ENCODE measurements around the gene ATP5F1B. TPM values are rescaled to one million over a fixed set of nuclear protein-coding genes. Genes with fewer than 3 reads are reported as not detected.
A peak's percentile ranks its signal among the peaks of the same experiment; 100 is the strongest.

Gene ATP5F1B
- total and polyA plus RNA-seq, 2 of the 13 experiments (the other 11 are each of a cell fraction or from before 2014, with no cell fraction given), result 1,051 to 1,180 TPM

GRCh38 chr12:56636675-56637540 lies 8.9 kb downstream of the ATP5F1B start (continued):
- TF ChIP-seq ZNF318 (CRISPR knock-in tag; IDR thresholded peaks at IDR 0.05) (no peak), ZNF792 (CRISPR knock-in tag; IDR thresholded peaks at IDR 0.05) (peak; percentile 67), NFE2L2 (IDR thresholded peaks at IDR 0.05; ENCODE audit: low read length) (no peak), AGO2 (optimal IDR thresholded peaks at IDR 0.05; ENCODE audit: low read depth, low read length) (peak; percentile 27), ZNF12 (CRISPR knock-in tag; IDR thresholded peaks at IDR 0.05) (no peak), MTA1 (CRISPR knock-in tag; IDR thresholded peaks at IDR 0.05; ENCODE audit: borderline replicate concordance) (no peak), TMF1 (CRISPR knock-in tag; IDR thresholded peaks at IDR 0.05; ENCODE audit: low read depth) (no peak), REST (IDR thresholded peaks at IDR 0.05; ENCODE audit: borderline replicate concordance in 1 of 2, low read depth in 1 of 2, low read length in 2 of 2) (no peak), ZNF839 (CRISPR knock-in tag; IDR thresholded peaks at IDR 0.05; ENCODE audit: borderline replicate concordance) (no peak), FLYWCH1 (CRISPR knock-in tag; IDR thresholded peaks at IDR 0.05) (no peak), ZNF24 (IDR thresholded peaks at IDR 0.05) (0 out of 2 replicates have a peak, but pooled peaks have one; percentile 9)
- TF ChIP-seq, protein P1, sequence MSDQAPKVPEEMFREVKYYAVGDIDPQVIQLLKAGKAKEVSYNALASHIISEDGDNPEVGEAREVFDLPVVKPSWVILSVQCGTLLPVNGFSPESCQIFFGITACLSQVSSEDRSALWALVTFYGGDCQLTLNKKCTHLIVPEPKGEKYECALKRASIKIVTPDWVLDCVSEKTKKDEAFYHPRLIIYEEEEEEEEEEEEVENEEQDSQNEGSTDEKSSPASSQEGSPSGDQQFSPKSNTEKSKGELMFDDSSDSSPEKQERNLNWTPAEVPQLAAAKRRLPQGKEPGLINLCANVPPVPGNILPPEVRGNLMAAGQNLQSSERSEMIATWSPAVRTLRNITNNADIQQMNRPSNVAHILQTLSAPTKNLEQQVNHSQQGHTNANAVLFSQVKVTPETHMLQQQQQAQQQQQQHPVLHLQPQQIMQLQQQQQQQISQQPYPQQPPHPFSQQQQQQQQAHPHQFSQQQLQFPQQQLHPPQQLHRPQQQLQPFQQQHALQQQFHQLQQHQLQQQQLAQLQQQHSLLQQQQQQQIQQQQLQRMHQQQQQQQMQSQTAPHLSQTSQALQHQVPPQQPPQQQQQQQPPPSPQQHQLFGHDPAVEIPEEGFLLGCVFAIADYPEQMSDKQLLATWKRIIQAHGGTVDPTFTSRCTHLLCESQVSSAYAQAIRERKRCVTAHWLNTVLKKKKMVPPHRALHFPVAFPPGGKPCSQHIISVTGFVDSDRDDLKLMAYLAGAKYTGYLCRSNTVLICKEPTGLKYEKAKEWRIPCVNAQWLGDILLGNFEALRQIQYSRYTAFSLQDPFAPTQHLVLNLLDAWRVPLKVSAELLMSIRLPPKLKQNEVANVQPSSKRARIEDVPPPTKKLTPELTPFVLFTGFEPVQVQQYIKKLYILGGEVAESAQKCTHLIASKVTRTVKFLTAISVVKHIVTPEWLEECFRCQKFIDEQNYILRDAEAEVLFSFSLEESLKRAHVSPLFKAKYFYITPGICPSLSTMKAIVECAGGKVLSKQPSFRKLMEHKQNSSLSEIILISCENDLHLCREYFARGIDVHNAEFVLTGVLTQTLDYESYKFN (CRISPR knock-in tag; conservative IDR thresholded peaks at IDR 0.05), result peak; percentile 89

Measured in HepG2 (cell line).